T-helper 17 cell (primary cell): ENCODE results near the gene NFS1. TPM values are rescaled to one million over a fixed set of nuclear protein-coding genes. Genes with fewer than 3 reads are reported as not detected.

ENCODE experiments used
- ATAC-seq: fragments of 150-1000 bp; cut with Tn5 transposase; 2 replicates; pipeline ENCODE4 v1.10.0; 2021; ENCODE audit warnings: mild to moderate bottlenecking, moderate library complexity
- DNase-seq, 3 donors: peaks; one replicate each; pipeline versions ENCODE4 v3.0.0 to v3.0.0-alpha.2; 2020 to 2021
- H3K9me3 ChIP-seq: one replicate; pipeline ENCODE4 v1.7.0; 2013; ENCODE audit warnings: low read length, mild to moderate bottlenecking; ENCODE audit not compliant: control insufficient read depth, poor library complexity, severe bottlenecking
- H3K27ac Mint-ChIP-seq: one replicate; pipeline ENCODE4 v1.8.0; 2022; ENCODE audit warnings: mild to moderate bottlenecking, moderate library complexity, mixed read lengths
- H3K27me3 Mint-ChIP-seq: one replicate; pipeline ENCODE4 v1.8.0; 2022; ENCODE audit warnings: mixed read lengths
- H3K36me3 Mint-ChIP-seq: one replicate; pipeline ENCODE4 v1.8.0; 2022; ENCODE audit warnings: low read depth, mixed read lengths
- H3K4me1 Mint-ChIP-seq: one replicate; pipeline ENCODE4 v1.8.0; 2022; ENCODE audit warnings: mild to moderate bottlenecking, mixed read lengths
- H3K4me3 Mint-ChIP-seq: one replicate; pipeline ENCODE4 v1.8.0; 2022; ENCODE audit warnings: mild to moderate bottlenecking, moderate library complexity, mixed read lengths
- total RNA-seq, 4 donors: library from RNA in 2 of 4; stranded (reverse) in 2 of 4; gene quantifications; one replicate each; pipeline ENCODE4 v1.2.3 and lab custom pipeline; 2022 to 2026

NFS1 gene
- total RNA-seq, 2 donors from 2014 or later = 16.8 to 19.4 TPM

DNA sequence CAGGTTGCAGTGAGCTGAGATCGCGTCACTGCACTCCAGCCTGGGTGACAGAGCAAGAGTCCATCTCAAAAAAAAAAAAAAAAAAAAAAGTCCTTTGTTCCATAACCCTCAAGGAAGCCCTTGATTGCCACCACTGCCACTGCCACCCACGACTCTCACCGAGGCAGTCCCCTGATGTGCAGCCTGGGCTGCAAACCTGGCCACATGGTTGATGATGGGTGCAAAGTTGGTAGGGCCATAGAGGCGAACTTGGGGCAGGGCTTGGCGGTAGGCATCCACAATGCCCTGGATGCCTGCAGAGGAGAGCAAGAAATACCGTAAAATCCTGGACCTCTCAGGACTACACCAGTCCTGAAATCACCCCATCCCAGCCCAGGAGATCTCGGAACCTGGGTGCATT lies 72.0 kb downstream of the NFS1 start:
- peaks cover 7% of the 10 kb centered on the region for H3K36me3 Mint-ChIP-seq
- peak overlapping the region; percentile 63 for H3K27ac Mint-ChIP-seq
- H3K9me3 ChIP-seq = no peaks in the 10 kb centered on the region
- no peak for ATAC-seq
- DNase-seq = no peak
- H3K4me1 Mint-ChIP-seq = peaks cover 5% of the 10 kb centered on the region
- H3K4me3 Mint-ChIP-seq = no peak overlapping the region
- H3K27me3 Mint-ChIP-seq = no peaks in the 10 kb centered on the region

DNA sequence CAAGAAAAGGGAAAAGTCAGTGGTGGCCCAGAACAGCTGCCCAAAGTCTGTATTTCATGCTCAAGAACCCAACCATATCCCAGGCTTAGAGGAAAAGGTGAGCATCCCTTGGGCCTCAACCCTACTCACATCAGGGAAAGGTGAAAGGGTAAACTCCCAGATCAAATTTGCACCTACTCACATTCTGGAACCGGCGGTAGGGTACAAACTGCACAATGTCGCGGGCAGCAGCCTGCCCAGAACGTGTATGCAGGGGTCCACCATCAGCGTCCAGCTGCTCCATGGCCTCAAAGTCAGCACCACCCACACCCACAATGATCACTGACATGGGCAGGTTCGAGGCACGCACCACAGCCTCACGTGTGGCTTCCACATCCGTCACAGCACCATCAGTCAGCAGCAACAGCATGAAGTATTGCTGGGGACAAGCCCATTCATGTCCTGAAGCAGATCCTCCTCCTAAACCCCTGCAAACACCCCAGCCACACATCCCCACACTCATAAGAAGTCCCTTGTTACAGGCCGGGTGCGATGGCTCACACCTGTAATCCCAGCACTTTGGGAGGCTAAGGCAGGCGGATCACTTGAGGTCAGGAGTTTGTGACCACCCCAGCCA lies 72.7 kb downstream of the NFS1 start:
- peaks cover 7% of the 10 kb centered on the region for H3K36me3 Mint-ChIP-seq
- ATAC-seq = no peak
- no peaks in the 10 kb centered on the region for H3K27me3 Mint-ChIP-seq
- peak overlapping the region; percentile 63 for H3K27ac Mint-ChIP-seq
- H3K4me3 Mint-ChIP-seq = no peak overlapping the region
- DNase-seq = no peak
- H3K9me3 ChIP-seq = no peaks in the 10 kb centered on the region
- peaks cover 5% of the 10 kb centered on the region for H3K4me1 Mint-ChIP-seq

DNA sequence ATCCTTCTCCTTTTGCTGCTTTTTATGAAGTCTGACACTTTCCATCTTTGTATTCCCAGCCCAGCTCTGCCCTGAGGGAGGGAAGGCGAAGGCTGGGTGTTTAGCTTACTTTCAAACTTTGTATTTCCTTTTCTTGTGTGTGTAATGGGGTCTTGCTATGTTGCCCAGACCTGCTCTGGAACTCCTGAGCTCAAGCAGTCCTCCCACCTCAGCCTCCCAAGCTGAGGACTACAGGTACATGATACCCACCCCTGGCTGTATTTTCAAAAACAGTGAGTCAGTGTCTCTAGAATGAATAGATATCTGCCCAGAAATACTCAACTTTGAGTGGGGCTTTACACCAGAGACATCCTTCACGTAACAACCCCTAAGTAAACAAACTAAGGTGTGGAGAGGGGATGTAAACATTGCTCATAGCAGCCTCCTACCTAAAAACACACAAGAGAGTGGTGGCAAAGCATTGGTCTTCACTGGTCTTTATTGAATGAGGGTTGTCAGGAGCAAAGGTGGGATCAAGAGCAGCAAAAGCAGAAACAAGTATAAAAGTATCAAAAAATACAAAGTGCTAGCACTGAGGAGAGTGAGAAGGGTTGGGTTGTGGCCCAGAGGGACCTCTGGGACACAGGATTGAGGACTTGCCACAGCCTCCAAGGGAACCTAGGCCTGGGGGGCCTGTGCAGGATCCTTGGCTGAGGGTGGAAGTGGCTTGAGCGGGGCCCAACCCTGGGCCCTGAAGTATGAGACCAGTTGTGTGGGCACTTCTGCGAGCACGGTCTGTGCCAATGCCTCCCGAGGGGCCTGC lies 73.4 kb downstream of the NFS1 start:
- no peak for ATAC-seq
- Mint-ChIP-seq H3K27ac (peak overlapping the region; percentile 62), H3K4me1 (peaks cover 5% of the 10 kb centered on the region), H3K36me3 (peaks cover 7% of the 10 kb centered on the region), H3K27me3 (no peaks in the 10 kb centered on the region), H3K4me3 (no peak overlapping the region)
- no peaks in the 10 kb centered on the region for H3K9me3 ChIP-seq
- DNase-seq = no peak

DNA sequence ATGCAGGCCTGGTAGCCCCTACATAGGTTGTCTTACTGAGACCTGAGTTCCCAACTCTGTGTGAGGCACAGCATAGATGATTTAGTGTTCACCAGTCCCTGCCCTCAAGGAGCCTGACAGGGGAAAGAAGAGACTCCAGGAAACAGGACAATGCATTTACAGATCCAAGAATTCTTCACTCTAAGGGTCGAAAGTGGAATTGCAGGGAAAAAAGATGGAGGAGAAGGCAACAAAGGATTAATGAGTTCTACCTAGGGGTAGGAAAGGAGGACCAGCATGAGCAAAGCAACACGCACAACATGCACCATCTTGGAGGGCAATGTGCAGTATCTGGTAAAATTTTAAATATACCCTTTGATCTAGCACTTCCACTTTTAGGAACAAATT lies 77.6 kb downstream of the NFS1 start:
- Mint-ChIP-seq H3K4me1 (peaks cover 20% of the 10 kb centered on the region), H3K27me3 (no peaks in the 10 kb centered on the region), H3K4me3 (peak overlapping the region; percentile 33), H3K36me3 (peaks cover 4% of the 10 kb centered on the region), H3K27ac (peak overlapping the region; percentile 6)
- ATAC-seq (no peak), DNase-seq (no peak)
- H3K9me3 ChIP-seq = no peaks in the 10 kb centered on the region

DNA sequence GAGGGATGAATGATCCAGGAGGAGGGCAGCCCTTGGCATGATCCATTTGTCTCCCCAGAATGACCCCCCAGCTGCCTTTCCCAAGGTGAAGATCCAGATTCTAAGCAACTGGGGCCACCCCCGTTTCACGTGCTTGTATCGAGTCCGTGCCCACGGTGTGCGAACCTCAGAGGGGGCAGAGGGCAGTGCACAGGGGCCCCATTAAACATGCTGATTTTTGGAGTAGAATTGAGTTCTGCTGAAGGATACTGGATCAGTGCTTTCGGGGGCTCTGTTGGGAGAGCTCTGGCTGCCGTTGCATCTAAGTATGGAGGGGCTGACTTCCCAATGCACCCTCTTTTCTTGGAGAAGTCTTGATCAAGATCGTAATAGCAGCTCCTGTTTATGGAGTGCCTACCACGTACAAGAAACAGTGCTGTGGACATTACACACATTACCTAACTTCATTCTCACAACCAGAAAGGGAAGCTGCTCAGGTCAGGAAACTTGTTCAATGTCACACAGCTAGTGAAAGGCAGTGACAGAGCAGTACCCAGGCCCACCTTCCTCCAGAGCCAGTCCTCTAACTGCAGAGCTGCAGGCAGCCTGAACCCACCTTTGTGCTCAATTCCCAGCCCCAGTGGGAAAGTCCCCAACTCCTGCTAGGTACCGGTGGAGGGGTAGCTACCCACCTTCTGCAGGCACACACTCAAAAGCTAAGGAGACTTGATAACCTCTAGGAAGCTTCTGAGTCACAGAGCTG lies 78.2 kb downstream of the NFS1 start:
- Mint-ChIP-seq H3K4me1 (peaks cover 21% of the 10 kb centered on the region), H3K27ac (peak overlapping the region; percentile 97), H3K36me3 (peaks cover 4% of the 10 kb centered on the region), H3K27me3 (no peaks in the 10 kb centered on the region), H3K4me3 (no peak overlapping the region)
- H3K9me3 ChIP-seq = no peaks in the 10 kb centered on the region
- ATAC-seq (no peak), DNase-seq (no peak)

DNA sequence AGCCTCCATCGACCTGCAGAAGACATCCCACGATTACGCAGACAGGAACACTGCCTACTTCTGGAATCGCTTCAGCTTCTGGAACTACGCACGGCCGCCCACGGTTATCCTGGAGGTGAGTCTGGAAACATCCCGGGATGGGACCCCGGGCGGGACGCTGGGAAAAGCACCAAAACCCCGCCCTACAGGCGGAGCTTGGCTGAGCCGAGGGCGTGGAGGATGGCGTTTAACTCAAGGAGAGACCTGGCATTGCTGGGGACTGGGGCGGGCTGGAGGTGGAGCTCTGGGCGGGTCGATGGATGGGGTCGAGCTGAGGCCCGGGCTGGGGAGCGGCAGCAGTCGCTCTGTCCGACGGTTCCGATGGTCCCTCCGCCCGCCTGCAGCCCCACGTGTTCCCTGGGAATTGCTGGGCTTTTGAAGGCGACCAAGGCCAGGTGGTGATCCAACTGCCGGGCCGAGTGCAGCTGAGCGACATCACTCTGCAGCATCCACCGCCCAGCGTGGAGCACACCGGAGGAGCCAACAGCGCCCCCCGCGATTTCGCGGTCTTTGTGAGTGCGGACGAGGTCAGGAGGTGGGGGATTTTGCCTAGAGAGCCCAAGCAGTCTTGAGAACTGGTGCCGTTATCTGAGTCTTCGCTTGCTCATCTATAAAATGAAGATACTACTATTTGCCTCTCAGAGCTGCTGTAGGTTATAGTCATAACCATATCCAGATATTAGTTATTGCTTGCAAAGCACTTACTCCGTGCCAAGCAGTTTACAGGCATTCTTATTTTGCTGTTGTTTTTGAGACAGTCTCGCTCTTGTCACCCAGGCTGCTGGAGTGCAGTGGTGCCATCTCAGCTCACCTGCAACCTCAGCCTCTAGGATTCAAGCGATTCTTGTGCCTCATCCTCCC lies 79.7 kb downstream of the NFS1 start:
- H3K4me1 Mint-ChIP-seq = peaks cover 22% of the 10 kb centered on the region
- no peaks in the 10 kb centered on the region for H3K9me3 ChIP-seq
- H3K36me3 Mint-ChIP-seq = no peaks in the 10 kb centered on the region
- no peaks in the 10 kb centered on the region for H3K27me3 Mint-ChIP-seq
- ATAC-seq (peak; percentile 38), DNase-seq (peak; percentile 64 to 75 (median 68))
- peak overlapping the region; percentile 97 for H3K27ac Mint-ChIP-seq
- peak overlapping the region; percentile 89 for H3K4me3 Mint-ChIP-seq

DNA sequence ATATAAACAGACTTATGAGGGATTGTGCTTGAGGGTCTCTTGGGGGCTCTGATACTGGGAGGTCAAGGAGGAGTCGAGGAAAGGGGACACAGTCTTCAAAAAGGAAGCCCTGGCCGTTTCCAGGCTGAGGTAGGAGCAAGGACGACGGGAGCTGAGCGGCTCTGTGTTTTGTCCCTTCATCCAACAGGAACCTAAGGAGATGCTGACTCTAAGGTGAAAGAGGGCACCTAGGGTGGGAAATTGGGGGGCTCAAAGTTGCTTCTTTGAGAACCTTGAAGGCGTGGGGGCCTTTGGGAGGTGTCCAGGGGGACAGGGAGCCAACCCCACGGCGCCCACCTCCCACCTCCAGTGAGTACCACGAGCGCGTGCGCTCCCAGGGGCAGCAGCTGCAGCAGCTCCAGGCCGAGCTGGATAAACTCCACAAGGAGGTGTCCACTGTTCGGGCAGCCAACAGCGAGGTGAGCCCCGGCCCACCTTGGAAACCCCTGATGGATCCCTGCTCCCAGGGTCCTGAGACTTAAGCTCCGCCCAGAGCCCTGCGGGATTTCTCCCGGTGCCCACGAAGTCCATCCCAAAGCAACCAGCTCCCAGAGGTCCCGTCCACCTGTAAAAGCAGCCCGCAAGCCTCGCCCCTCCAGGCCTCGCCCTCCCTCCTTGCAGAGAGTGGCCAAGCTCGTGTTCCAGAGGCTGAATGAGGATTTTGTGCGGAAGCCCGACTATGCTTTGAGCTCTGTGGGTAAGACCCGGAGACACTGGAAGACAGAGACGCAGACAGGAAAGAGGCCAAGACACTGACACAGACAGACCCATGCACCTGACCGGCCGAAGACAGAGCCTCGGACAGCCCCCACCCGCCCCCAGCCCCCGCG lies 80.7 kb downstream of the NFS1 start:
- Mint-ChIP-seq H3K4me3 (peak overlapping the region; percentile 89), H3K27ac (peak overlapping the region; percentile 97), H3K36me3 (no peaks in the 10 kb centered on the region), H3K4me1 (peaks cover 23% of the 10 kb centered on the region), H3K27me3 (no peaks in the 10 kb centered on the region)
- no peaks in the 10 kb centered on the region for H3K9me3 ChIP-seq
- no peak for ATAC-seq
- DNase-seq = no peak

Other genes with a start within 250 kb of the NFS1 start
- 10 to 100 TPM; 36.6 to 44.4 TPM for gene CEP250, start 243.8 kb downstream of the NFS1 start, total RNA-seq
- gene C20orf173, start 169.7 kb downstream of the NFS1 start, total RNA-seq = not detected
- gene ERGIC3, start 157.3 kb downstream of the NFS1 start, total RNA-seq = 100 to 1,000 TPM; 139 to 158 TPM
- 10 to 100 TPM; 13.7 to 15.7 TPM for gene SPAG4, start 83.5 kb downstream of the NFS1 start, total RNA-seq
- gene CPNE1, start 34.5 kb downstream of the NFS1 start, total RNA-seq = 100 to 1,000 TPM; 215 to 250 TPM
- gene RBM12, start 34.5 kb downstream of the NFS1 start, total RNA-seq = 10 to 100 TPM; 86.0 to 87.8 TPM
- gene ROMO1, start 53 bp upstream of the NFS1 start, total RNA-seq = 10 to 100 TPM; 35.1 to 37.6 TPM
- 1,000 to 10,000 TPM; 1,047 to 1,109 TPM for gene RBM39, start 42.9 kb upstream of the NFS1 start, total RNA-seq
- gene PHF20, start 72.7 kb upstream of the NFS1 start, total RNA-seq = 100 to 1,000 TPM; 121 to 129 TPM